ENCODE results near the gene RUNX2.
A peak's percentile ranks its signal among the peaks of the same experiment; 100 is the strongest.

The RUNX2 gene

GRCh38 chr6:45433533-45434380 lies 105.6 kb downstream of the RUNX2 start:
- H3K4me3 ChIP-seq (ENCODE audit: low read length): no peak overlapping the region
- TF ChIP-seq CTCF (conservative IDR thresholded peaks at IDR 0.05; ENCODE audit: low read length): no peak
- no peak for DNase-seq (ENCODE audit: low read depth)

- H3K4me3 ChIP-seq (ENCODE audit: low read length): no peak overlapping the region
- DNase-seq (ENCODE audit: low read depth): no peak
- TF ChIP-seq CTCF (conservative IDR thresholded peaks at IDR 0.05; ENCODE audit: low read length): no peak
Measured at GRCh38 chr6:45434381-45434700, 106.2 kb downstream of the RUNX2 start.

- TF ChIP-seq CTCF (conservative IDR thresholded peaks at IDR 0.05; ENCODE audit: low read length): no peak
- peak; percentile 67 for DNase-seq (ENCODE audit: low read depth)
- no peak overlapping the region for H3K4me3 ChIP-seq (ENCODE audit: low read length)
Measured at GRCh38 chr6:45436544-45437438, 108.7 kb downstream of the RUNX2 start.

- TF ChIP-seq CTCF (conservative IDR thresholded peaks at IDR 0.05; ENCODE audit: low read length): no peak
- H3K4me3 ChIP-seq (ENCODE audit: low read length): no peak overlapping the region
- DNase-seq (ENCODE audit: low read depth): no peak
Measured at GRCh38 chr6:45437439-45437815, 109.3 kb downstream of the RUNX2 start.

- peak; percentile 46 for DNase-seq (ENCODE audit: low read depth)
- TF ChIP-seq CTCF (conservative IDR thresholded peaks at IDR 0.05; ENCODE audit: low read length): no peak
- no peak overlapping the region for H3K4me3 ChIP-seq (ENCODE audit: low read length)
Measured at GRCh38 chr6:45438151-45438550, 110.0 kb downstream of the RUNX2 start.

GRCh38 chr6:45438849-45439406 lies 110.8 kb downstream of the RUNX2 start:
- DNase-seq (ENCODE audit: low read depth): peak; percentile 90
- TF ChIP-seq CTCF (conservative IDR thresholded peaks at IDR 0.05; ENCODE audit: low read length): no peak
- no peak overlapping the region for H3K4me3 ChIP-seq (ENCODE audit: low read length)

All from AG10803 (cell line).